Adrenal gland (tissue), 5 donors: ENCODE measurements around the gene IRF4.

ENCODE experiments used
- CTCF ChIP-seq, 6 experiments: fragments of 450-650 bp in 4 of 6; fragments of 200-600 bp in 2 of 6; sonication (generic) in 1 of 6; IDR thresholded peaks; 1 replicate in 5 of 6; 2 replicates in 1 of 6; pipeline versions ENCODE4 v1.5.1 to v1.8.0; 2016 to 2021; ENCODE audit warnings: antibody characterized with exemption in 6 of 6, mild to moderate bottlenecking in 2 of 6, moderate library complexity in 1 of 6
- POLR2A ChIP-seq, 2 donors: fragments of 450-650 bp; IDR thresholded peaks; one replicate each; pipeline ENCODE4 v1.6.1; 2017; ENCODE audit warnings: antibody characterized with exemption in 2 of 2, mild to moderate bottlenecking in 2 of 2, moderate library complexity in 1 of 2
- donor health status: DM: no; HTN: no; CAD: no.

GRCh38 chr6:359261-360035, 32.1 kb upstream of the IRF4 start:
- TF ChIP-seq CTCF (IDR thresholded peaks at IDR 0.05) = no peak
- TF ChIP-seq POLR2A (IDR thresholded peaks at IDR 0.05) = no peak
